HepG2 (cell line): ENCODE results near the gene PXYLP1. TPM values are rescaled to one million over a fixed set of nuclear protein-coding genes. Genes with fewer than 3 reads are reported as not detected.

Experiments
- HMGXB3 ChIP-seq: sonication (generic); formaldehyde crosslinking; IDR thresholded peaks from 2 replicates; pipeline ENCODE4 v1.4.0; 2020; ENCODE audit warnings: missing genetic modification reagents, borderline replicate concordance
- MTERF4 ChIP-seq: sonication (generic); formaldehyde crosslinking; IDR thresholded peaks from 2 replicates; pipeline ENCODE4 v1.8.0; 2023; ENCODE audit warnings: mild to moderate bottlenecking, missing genetic modification reagents
- PBX3 ChIP-seq: sonication (generic); formaldehyde crosslinking; IDR thresholded peaks from 2 replicates; pipeline ENCODE4 v1.8.1; 2023; ENCODE audit warnings: missing genetic modification reagents, inconsistent platforms, borderline replicate concordance
- ZFP1 ChIP-seq: IDR thresholded peaks from 2 replicates; pipeline ENCODE4 v1.6.1; 2016
- ZNF597 ChIP-seq: sonication (generic); formaldehyde crosslinking; IDR thresholded peaks from 2 replicates; pipeline ENCODE4 v1.5.0; 2020; ENCODE audit warnings: missing genetic modification reagents
- ZNF720 ChIP-seq: sonication (generic); formaldehyde crosslinking; IDR thresholded peaks from 2 replicates; pipeline ENCODE4 v1.4.0; 2020; ENCODE audit warnings: missing genetic modification reagents
- polyA plus RNA-seq, 8 experiments: library from polyadenylated mRNA; depleted of rRNA in 3 of 8; stranded (reverse) in 7 of 8; unstranded in 1 of 8; fragments of >200 nt; fragmentation: Illumina TruSeq in 4 of 8; extraction: Trizol in 4 of 8; gene quantifications; 2 replicates each; pipeline versions ENCODE4 v1.2.1 to v1.2.3, GENCODE V29; 2011 to 2016; ENCODE audit warnings: low read depth in 4 of 8, missing spikeins in 1 of 8, mixed read lengths in 1 of 8; ENCODE audit not compliant: insufficient read depth in 1 of 8
- total RNA-seq, 5 experiments: library from RNA; depleted of rRNA; stranded (reverse); fragments of >200 nt; fragmentation: Illumina TruSeq; extraction: Trizol; gene quantifications; 2 replicates each; pipeline ENCODE4 v1.2.3, GENCODE V29; 2016; ENCODE audit warnings: low read depth in 1 of 5

Gene PXYLP1
- total and polyA plus RNA-seq, 2 of the 13 experiments (the other 11 are each of a cell fraction or from before 2014, with no cell fraction given): 4.9 to 8.1 TPM

- no peak for TF ChIP-seq HMGXB3 (CRISPR knock-in tag)
- TF ChIP-seq MTERF4 (CRISPR knock-in tag): no peak
- no peak for TF ChIP-seq ZFP1 (CRISPR knock-in tag)
- TF ChIP-seq ZNF597 (CRISPR knock-in tag): no peak
- TF ChIP-seq PBX3 (CRISPR knock-in tag): no peak
- TF ChIP-seq ZNF720 (CRISPR knock-in tag): no peak
These were observed 17.4 kb downstream of the PXYLP1 start (continued) for GRCh38 chr3:141249041-141249440.
